Activated naive CD4-positive, alpha-beta T cell treated with anti-CD3 and anti-CD28 coated beads, Interleukin-2, amount 50 U/mL, for 72 hours (primary cell): ENCODE data around the gene CFAP69. TPM values are rescaled to one million over a fixed set of nuclear protein-coding genes. Genes with fewer than 3 reads are reported as not detected.

Experiments used
- ATAC-seq, 2 donors: fragments of 150-1000 bp; cut with Tn5 transposase; 2 replicates each; pipeline ENCODE4 v1.10.0; 2021; ENCODE audit warnings: mild to moderate bottlenecking in 2 of 2, moderate library complexity in 2 of 2
- DNase-seq, 2 donors: peaks; one replicate each; pipeline ENCODE4 v3.0.0; 2021 to 2022; ENCODE audit warnings: low spot score in 2 of 2
- H3K27ac Mint-ChIP-seq, 2 donors: one replicate each; pipeline ENCODE4 v1.8.0; 2022; ENCODE audit warnings: mild to moderate bottlenecking in 2 of 2, mixed read lengths in 2 of 2
- H3K36me3 Mint-ChIP-seq, 2 donors: one replicate each; pipeline ENCODE4 v1.8.0; 2022; ENCODE audit warnings: mixed read lengths in 2 of 2
- H3K9me3 Mint-ChIP-seq, 2 donors: one replicate each; pipeline ENCODE4 v1.8.0; 2022; ENCODE audit warnings: mixed read lengths in 2 of 2
- total RNA-seq, 2 donors: library from RNA; stranded (reverse); gene quantifications; one replicate each; pipeline ENCODE4 v1.2.3, GENCODE V29; 2022

Gene CFAP69
- total RNA-seq, 2 donors from 2014 or later: 0.23 to 0.39 TPM

DNA sequence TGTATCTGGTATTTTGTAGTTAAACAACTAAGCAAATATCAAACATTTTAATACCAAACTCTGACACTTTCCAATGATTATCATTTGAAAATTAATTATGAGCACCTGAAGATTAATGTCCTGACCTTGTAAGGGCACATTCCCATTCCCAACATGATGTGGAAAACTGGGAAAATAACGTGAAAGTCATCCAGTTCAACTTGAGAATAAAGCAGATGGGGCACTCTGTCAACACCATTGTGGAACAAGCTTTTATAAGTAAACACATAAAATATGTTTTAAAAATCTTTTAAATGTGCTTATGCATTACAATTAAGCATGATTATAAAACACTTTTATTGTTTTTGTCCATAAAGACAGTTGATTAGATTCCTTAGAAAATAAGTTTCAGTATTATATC, 19.4 kb upstream of the CFAP69 start:
- ATAC-seq (no peak), DNase-seq (no peak)
- Mint-ChIP-seq H3K27ac (no peak overlapping the region), H3K36me3 (no peaks in the 10 kb centered on the region), H3K9me3 (no peaks in the 10 kb centered on the region)

DNA sequence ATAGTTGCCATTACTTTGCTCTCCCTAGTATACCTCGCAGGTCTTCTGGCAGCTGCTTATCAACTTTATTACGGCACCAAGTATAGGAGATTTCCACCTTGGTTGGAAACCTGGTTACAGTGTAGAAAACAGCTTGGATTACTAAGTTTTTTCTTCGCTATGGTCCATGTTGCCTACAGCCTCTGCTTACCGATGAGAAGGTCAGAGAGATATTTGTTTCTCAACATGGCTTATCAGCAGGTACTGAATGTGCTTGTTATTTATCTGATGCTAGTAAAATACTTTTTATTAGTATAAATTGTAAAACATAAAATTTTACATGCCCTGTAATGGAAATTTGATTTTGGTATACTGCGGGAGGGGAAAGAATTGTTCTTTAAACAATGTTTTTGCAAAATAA, 17.7 kb upstream of the CFAP69 start:
- H3K9me3 Mint-ChIP-seq: no peaks in the 10 kb centered on the region
- H3K36me3 Mint-ChIP-seq: no peaks in the 10 kb centered on the region
- DNase-seq: no peak
- ATAC-seq: no peak
- no peak overlapping the region for H3K27ac Mint-ChIP-seq

DNA sequence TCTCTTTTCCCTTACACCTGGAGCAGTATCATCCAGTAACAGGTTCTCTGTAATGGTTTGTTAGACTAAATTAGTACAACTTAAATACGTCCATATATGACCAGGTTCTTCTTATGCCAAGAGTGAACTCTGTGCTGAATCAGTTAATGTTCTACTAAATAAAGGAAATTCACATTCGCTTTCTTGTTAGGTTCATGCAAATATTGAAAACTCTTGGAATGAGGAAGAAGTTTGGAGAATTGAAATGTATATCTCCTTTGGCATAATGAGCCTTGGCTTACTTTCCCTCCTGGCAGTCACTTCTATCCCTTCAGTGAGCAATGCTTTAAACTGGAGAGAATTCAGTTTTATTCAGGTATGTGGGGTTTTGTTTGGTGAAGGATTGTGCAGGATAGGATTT, 15.3 kb upstream of the CFAP69 start:
- Mint-ChIP-seq H3K27ac (no peak overlapping the region), H3K36me3 (no peaks in the 10 kb centered on the region), H3K9me3 (no peaks in the 10 kb centered on the region)
- DNase-seq (no peak), ATAC-seq (no peak)

DNA sequence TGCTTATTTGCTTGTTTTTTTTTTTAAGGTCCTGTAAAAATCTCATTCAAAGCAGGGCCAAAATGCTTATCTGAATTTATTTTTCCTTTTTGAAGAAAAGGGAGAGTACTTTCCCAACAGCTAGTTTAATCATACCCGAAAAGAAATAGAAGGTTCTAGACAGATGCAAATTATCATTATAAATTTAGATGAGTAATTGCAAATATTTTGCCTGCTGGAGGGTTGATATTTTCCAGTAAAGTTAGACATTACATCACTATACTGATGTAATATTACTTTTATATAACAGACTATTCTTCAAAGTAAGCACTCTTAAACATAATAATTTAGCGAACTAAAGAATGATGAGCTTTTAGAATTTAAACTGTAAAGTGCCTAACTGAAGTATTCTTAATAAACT, 14.1 kb upstream of the CFAP69 start:
- Mint-ChIP-seq H3K27ac (no peak overlapping the region), H3K36me3 (no peaks in the 10 kb centered on the region), H3K9me3 (no peaks in the 10 kb centered on the region)
- DNase-seq: no peak
- ATAC-seq: no peak

DNA sequence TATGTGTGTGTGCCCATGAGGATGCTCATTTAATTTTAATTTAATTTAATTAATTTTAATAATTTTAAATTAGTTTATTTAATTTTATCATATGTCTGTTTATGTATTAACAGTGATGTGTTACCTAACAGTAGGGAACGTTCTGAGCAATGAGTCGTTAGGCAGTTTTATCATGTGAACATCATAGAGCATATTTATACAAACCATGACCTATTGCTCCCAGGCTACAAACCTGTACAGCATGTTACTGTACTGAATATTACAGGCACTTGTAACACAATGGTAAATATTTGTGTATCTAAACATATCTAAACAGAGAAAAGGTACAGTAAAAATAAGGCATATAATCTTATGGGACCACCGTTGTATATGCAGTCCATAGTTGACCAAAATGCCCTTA, 13.7 kb upstream of the CFAP69 start:
- Mint-ChIP-seq H3K27ac (no peak overlapping the region), H3K9me3 (no peaks in the 10 kb centered on the region), H3K36me3 (no peaks in the 10 kb centered on the region)
- ATAC-seq (no peak), DNase-seq (no peak)

DNA sequence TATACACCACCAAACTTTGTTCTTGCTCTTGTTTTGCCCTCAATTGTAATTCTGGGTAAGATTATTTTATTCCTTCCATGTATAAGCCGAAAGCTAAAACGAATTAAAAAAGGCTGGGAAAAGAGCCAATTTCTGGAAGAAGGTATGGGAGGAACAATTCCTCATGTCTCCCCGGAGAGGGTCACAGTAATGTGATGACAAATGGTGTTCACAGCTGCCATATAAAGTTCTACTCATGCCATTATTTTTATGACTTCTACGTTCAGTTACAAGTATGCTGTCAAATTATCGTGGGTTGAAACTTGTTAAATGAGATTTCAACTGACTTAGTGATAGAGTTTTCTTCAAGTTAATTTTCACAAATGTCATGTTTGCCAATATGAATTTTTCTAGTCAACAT, 12.5 kb upstream of the CFAP69 start:
- no peaks in the 10 kb centered on the region for H3K36me3 Mint-ChIP-seq

DNA sequence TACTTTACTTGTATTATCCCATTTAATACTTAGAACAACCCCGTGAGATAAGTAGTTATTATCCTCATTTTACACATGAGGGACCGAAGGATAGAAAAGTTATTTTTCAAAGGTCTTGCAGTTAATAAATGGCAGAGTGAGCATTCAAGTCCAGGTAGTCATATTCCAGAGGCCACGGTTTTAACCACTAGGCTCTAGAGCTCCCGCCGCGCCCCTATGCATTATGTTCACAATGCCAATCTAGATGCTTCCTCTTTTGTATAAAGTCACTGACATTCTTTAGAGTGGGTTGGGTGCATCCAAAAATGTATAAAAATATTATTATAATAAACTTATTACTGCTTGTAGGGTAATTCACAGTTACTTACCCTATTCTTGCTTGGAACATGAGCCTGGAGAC, 11.4 kb upstream of the CFAP69 start:
- DNase-seq (no peak), ATAC-seq (no peak)
- H3K36me3 Mint-ChIP-seq: no peaks in the 10 kb centered on the region
- no peaks in the 10 kb centered on the region for H3K9me3 Mint-ChIP-seq
- H3K27ac Mint-ChIP-seq: no peak overlapping the region

More for the DNA sequence above, 12.5 kb upstream of the CFAP69 start:
- H3K27ac Mint-ChIP-seq: no peak overlapping the region
- no peak for DNase-seq
- no peaks in the 10 kb centered on the region for H3K9me3 Mint-ChIP-seq
- ATAC-seq: no peak

DNA sequence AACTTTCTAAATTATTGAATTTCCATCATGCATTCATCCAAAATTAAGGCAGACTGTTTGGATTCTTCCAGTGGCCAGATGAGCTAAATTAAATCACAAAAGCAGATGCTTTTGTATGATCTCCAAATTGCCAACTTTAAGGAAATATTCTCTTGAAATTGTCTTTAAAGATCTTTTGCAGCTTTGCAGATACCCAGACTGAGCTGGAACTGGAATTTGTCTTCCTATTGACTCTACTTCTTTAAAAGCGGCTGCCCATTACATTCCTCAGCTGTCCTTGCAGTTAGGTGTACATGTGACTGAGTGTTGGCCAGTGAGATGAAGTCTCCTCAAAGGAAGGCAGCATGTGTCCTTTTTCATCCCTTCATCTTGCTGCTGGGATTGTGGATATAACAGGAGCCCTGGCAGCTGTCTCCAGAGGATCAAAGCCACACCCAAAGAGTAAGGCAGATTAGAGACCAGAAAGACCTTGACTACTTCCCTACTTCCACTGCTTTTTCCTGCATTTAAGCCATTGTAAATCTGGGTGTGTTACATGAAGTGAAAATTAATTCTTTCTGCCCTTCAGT, 8.2 kb upstream of the CFAP69 start:
- ATAC-seq (no peak), DNase-seq (no peak)
- no peak overlapping the region for H3K27ac Mint-ChIP-seq
- no peaks in the 10 kb centered on the region for H3K36me3 Mint-ChIP-seq
- H3K9me3 Mint-ChIP-seq: no peaks in the 10 kb centered on the region

DNA sequence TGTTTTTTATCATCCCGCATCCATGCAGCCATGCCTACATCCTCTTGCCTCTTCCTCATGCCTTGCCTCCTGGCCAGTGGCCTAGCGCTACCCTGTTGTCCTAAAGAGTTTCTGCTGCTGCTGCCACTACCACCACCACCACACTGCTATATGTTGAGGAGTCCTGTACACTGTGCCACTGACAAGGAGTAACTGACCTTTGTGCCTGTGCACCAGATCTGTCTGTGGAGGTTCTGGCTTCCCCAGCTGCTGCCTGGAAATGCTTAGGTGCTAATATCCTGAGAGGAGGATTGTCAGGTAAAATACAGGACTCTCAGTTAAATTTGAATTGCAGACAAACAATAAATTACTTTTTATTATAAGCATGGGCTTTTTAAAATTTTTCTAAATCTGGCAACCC, 7.0 kb upstream of the CFAP69 start:
- no peak for DNase-seq
- Mint-ChIP-seq H3K36me3 (no peaks in the 10 kb centered on the region), H3K27ac (no peak overlapping the region), H3K9me3 (no peaks in the 10 kb centered on the region)
- ATAC-seq: no peak

DNA sequence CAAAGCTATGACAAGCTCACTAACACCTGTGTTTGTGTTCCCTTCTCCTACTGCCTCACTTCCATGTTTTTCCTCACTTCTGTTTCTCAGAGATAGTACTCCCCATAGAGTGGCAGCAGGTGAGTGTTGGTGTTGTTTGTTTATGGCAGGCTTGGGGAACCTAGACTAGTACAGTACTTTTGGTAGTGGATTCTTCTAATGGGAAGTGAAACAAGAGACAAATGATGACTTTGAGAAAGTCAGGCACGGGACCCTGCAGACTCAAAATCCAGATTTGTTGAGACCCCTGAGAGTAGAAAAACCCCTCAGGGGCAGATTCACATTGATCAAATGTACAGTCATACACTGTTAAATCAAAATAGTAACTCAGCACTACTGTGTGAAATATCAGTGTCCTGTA, 6.4 kb upstream of the CFAP69 start:
- no peak for ATAC-seq
- no peak for DNase-seq
- H3K36me3 Mint-ChIP-seq: no peaks in the 10 kb centered on the region
- H3K27ac Mint-ChIP-seq: no peak overlapping the region
- no peaks in the 10 kb centered on the region for H3K9me3 Mint-ChIP-seq

DNA sequence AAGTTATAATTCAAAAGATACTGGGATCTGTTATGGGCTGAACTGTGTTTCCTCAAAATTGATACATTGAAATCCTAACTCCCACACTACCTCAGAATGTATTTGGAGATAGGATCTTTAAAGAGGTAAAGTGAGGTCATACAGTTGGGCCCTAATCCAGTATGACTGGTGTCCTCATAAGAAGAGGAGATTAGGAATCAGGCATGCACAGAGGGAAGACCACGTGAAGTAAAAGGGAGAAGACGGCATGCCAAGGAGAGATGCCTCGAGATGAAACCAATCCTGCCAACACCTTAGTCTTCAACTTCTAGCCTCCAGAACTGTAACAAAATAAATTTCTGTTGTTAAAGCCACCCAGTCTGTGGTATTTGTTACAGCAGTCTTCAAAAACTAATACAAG, 5.9 kb upstream of the CFAP69 start:
- Mint-ChIP-seq H3K27ac (no peak overlapping the region), H3K9me3 (no peaks in the 10 kb centered on the region), H3K36me3 (no peaks in the 10 kb centered on the region)
- ATAC-seq: no peak
- DNase-seq: no peak

DNA sequence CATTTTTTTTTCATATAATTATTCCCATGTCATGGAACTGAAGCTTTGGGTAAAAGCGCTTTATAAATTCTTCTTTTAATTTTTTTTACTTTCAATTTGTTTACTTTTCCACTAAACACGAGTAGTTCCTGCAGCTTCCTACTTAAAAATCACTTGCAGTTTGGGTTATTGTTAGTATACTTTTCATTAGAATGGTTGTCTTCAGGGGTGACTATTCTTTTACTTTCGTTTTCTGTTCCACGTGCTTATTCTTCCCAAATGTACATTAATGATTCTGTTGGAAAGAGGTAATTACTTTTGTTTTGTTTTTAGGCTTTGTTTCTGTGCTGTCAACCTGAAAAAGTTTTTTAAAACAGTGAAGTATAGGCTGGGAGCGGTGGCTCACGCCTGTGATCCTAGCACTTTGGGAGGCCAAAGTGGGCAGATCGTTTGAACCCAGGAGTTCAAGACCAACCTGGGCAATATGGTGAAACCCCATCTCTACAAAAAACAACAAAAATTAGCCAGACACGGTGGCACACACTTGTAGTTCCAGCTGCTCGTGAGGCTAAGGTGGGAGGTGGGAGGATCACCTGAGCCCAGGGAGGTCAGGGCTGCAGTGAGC, 5.2 kb upstream of the CFAP69 start:
- ATAC-seq (no peak), DNase-seq (no peak)
- Mint-ChIP-seq H3K36me3 (no peaks in the 10 kb centered on the region), H3K27ac (no peak overlapping the region), H3K9me3 (no peaks in the 10 kb centered on the region)

DNA sequence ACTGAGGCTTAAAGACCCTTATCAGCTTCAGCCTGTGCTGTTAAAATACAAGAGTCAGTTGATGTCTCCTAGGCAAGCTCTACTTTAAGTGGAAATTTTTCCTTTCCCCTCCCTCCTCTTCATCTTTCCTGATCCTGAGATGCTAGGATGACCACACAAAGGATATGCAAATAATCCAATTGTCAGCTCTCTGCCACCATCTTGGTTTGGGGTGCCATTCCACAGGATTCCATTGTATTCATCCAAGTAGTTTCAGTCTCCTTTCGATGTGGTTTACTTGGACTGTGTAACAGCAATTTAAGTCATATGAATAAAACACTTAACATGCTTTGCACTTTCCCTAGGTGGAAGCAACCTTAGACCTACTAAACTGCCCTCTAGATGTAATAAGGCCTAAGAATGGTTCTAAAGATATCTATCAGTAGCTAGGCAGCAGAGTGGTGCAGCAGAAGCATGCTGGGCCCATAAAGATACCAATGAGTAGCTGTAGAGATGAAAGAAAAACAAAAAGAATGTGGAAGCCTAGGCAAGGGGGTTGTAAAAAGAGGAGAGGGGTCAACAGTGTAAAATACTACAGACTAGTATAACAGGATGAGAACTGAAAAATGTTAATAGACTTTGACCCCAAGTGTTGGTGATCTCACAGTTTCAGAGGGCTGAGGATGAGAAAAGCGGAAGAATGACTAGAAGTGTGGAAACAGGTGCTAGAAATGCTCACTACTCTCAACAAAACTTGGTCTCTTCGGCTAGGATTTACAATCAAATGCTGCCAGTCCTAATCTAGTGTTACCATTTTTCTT, 2.4 kb upstream of the CFAP69 start:
- DNase-seq (no peak), ATAC-seq (no peak)
- no peak overlapping the region for H3K27ac Mint-ChIP-seq
- H3K36me3 Mint-ChIP-seq: no peaks in the 10 kb centered on the region
- no peaks in the 10 kb centered on the region for H3K9me3 Mint-ChIP-seq

DNA sequence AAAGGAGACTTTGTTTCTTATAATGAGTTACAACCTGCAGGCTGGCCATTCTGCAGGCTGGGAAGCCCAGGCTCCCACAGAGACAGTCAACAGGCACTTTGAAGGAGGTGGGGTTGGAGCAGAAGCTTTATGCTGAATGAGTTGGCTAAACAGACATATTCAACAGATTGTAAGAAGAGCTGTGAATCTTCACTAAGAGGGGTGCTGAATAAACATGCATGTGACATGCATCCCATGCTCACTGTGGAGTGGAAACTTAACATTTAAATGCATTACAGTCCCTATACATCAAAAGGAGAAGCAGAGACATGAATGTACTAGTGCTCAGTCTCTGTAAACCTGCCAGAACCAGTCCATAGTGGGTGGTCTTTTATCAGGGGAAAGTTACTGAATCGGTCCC, 1.4 kb upstream of the CFAP69 start:
- Mint-ChIP-seq H3K36me3 (no peaks in the 10 kb centered on the region), H3K27ac (no peak overlapping the region), H3K9me3 (no peaks in the 10 kb centered on the region)
- no peak for DNase-seq
- no peak for ATAC-seq

DNA sequence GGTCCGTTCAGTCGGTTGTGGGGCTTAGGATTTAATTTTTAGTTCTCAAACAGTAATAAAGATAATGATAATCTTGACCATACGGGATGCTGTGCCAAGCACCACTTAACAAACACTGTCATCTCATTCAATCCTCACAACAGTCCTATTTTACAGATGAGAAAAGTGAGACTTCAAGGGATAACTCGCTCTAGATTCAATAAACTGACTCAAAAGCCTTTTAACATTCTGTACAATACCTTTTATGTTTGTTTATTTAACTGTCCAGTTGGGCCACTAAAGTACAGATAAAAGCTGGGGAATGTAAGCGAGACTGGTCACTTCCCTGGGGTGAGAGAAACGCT, 437 bp upstream of the CFAP69 start:
- H3K36me3 Mint-ChIP-seq: no peaks in the 10 kb centered on the region
- no peak for ATAC-seq
- no peak overlapping the region for H3K27ac Mint-ChIP-seq
- no peaks in the 10 kb centered on the region for H3K9me3 Mint-ChIP-seq
- DNase-seq: no peak

DNA sequence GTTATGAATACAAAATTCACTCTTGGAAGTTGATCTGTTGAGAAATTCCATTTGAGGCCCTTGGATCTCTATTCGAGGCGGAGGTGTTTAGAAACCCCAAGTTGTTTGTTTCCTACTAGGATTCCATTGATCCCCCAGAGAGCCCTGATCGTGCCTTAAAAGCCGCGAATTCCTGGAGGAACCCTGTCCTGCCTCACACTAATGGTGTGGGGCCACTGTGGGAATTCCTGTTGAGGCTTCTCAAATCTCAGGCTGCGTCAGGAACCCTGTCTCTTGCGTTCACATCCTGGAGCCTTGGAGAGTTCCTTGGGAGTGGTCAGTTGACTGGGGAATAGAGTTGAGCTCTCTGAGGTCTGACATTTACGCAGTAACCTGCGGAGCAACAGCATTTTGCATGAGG, 1.2 kb downstream of the CFAP69 start:
- no peak for DNase-seq
- no peaks in the 10 kb centered on the region for H3K36me3 Mint-ChIP-seq

DNA sequence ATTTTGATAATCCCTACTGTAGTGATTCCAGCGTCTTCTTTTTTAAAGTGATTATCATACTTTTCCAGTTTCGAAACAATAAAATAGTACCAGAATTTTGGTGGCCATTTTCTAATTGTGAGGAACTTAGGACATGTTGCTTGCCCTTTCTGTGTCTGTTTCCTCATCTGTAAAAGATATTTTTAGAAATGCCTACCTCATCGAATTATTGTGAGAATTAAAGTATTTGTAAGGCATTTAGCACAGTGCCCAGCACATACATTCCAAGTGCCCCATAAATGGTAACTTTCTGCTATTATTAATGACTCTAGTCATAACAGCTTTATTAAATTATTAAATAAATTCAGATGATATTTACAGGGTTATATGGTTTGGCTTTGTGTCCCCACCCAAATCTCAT, 3.7 kb downstream of the CFAP69 start:
- no peaks in the 10 kb centered on the region for H3K9me3 Mint-ChIP-seq
- no peaks in the 10 kb centered on the region for H3K36me3 Mint-ChIP-seq
- DNase-seq: no peak
- H3K27ac Mint-ChIP-seq: no peak overlapping the region
- ATAC-seq: no peak

More for the DNA sequence above, 1.2 kb downstream of the CFAP69 start:
- H3K9me3 Mint-ChIP-seq: no peaks in the 10 kb centered on the region
- no peak overlapping the region for H3K27ac Mint-ChIP-seq
- ATAC-seq: no peak
